GM12875 (cell line): ENCODE data around the gene CSRP1.

ENCODE experiments used
- H3K4me3 ChIP-seq: one replicate; pipeline ENCODE4 v1.5.1; 2011; ENCODE audit warnings: low read depth, low read length, control low read depth
- CTCF ChIP-seq: IDR thresholded peaks from 2 replicates; pipeline ENCODE4 v1.5.1; 2011; ENCODE audit warnings: low read depth, mild to moderate bottlenecking, control low read depth, inconsistent platforms, low read length, moderate library complexity, borderline replicate concordance; ENCODE audit not compliant: insufficient read depth

CSRP1 gene

GRCh38 chr1:201443747-201444146 is 63.2 kb downstream of the CSRP1 start:
- H3K4me3 ChIP-seq, result no peak overlapping the region
- no peak for TF ChIP-seq CTCF

GRCh38 chr1:201436969-201437368 is 70.0 kb downstream of the CSRP1 start:
- TF ChIP-seq CTCF, result no peak

GRCh38 chr1:201436393-201436792 is 70.5 kb downstream of the CSRP1 start:
- no peak for TF ChIP-seq CTCF
- no peak overlapping the region for H3K4me3 ChIP-seq

More at GRCh38 chr1:201436969-201437368, 70.0 kb downstream of the CSRP1 start:
- H3K4me3 ChIP-seq, result no peak overlapping the region

- no peak overlapping the region for H3K4me3 ChIP-seq
- no peak for TF ChIP-seq CTCF
These were observed 72.7 kb downstream of the CSRP1 start for GRCh38 chr1:201434266-201434665.

GRCh38 chr1:201433609-201434008 is 73.3 kb downstream of the CSRP1 start:
- no peak overlapping the region for H3K4me3 ChIP-seq
- TF ChIP-seq CTCF, result no peak
